UCSD-AML1 (cell line): ENCODE data around the gene CLDN16.

Experiments
- DNase-seq: peaks from one replicate; lab custom pipeline; 2025; ENCODE audit not compliant: unreplicated experiment; lab: John Stamatoyannopoulos, UW

The CLDN16 gene

GRCh38 chr3:190387578-190388213 is at the start of gene CLDN16:
Gene CLDN16, plus strand, starts transcription at chr3:190388163. Its CDS starts 167 bp downstream, at chr3:190388330.
- no peak for DNase-seq

- DNase-seq = no peak
Measured at GRCh38 chr3:190338717-190339116, 49.2 kb upstream of the CLDN16 start.

GRCh38 chr3:190339130-190339529 is 48.8 kb upstream of the CLDN16 start:
- no peak for DNase-seq

- DNase-seq = no peak
Measured at GRCh38 chr3:190340071-190340470, 47.9 kb upstream of the CLDN16 start.

GRCh38 chr3:190345027-190345821 is 42.7 kb upstream of the CLDN16 start:
- no peak for DNase-seq

GRCh38 chr3:190345878-190346277 is 42.1 kb upstream of the CLDN16 start:
- DNase-seq = no peak

- no peak for DNase-seq
Measured at GRCh38 chr3:190346541-190346940, 41.4 kb upstream of the CLDN16 start.

GRCh38 chr3:190352861-190353457 is 35.0 kb upstream of the CLDN16 start:
- DNase-seq = no peak

GRCh38 chr3:190356246-190356645 is 31.7 kb upstream of the CLDN16 start:
- DNase-seq = no peak

- no peak for DNase-seq
Measured at GRCh38 chr3:190357468-190357867, 30.5 kb upstream of the CLDN16 start.

- no peak for DNase-seq
Measured at GRCh38 chr3:190359813-190360212, 28.1 kb upstream of the CLDN16 start.

- DNase-seq = no peak
Measured at GRCh38 chr3:190360228-190360627, 27.7 kb upstream of the CLDN16 start.

GRCh38 chr3:190361791-190362190 is 26.2 kb upstream of the CLDN16 start:
- no peak for DNase-seq

- DNase-seq = no peak
Measured at GRCh38 chr3:190362258-190362657, 25.7 kb upstream of the CLDN16 start.

GRCh38 chr3:190366133-190366532 is 21.8 kb upstream of the CLDN16 start:
- no peak for DNase-seq

GRCh38 chr3:190368881-190369280 is 19.1 kb upstream of the CLDN16 start:
- no peak for DNase-seq

- DNase-seq = no peak
Measured at GRCh38 chr3:190369668-190370295, 18.2 kb upstream of the CLDN16 start.

- DNase-seq = no peak
Measured at GRCh38 chr3:190370369-190370768, 17.6 kb upstream of the CLDN16 start.

GRCh38 chr3:190371152-190371551 is 16.8 kb upstream of the CLDN16 start:
- DNase-seq = no peak

- DNase-seq = no peak
Measured at GRCh38 chr3:190375246-190375645, 12.7 kb upstream of the CLDN16 start.

- no peak for DNase-seq
Measured at GRCh38 chr3:190375671-190376070, 12.3 kb upstream of the CLDN16 start.
